Testis (tissue), 3 donors: ENCODE measurements around the gene HSD17B2. TPM values are rescaled to one million over a fixed set of nuclear protein-coding genes. Genes with fewer than 3 reads are reported as not detected.

Source experiments
- DNase-seq: peaks from one replicate; pipeline ENCODE4 v3.0.0-alpha.2; 2019
- H3K27ac ChIP-seq, 2 donors: fragments of 200-600 bp; sonication (generic); one replicate each; pipeline ENCODE4 v1.5.1; 2019
- H3K27me3 ChIP-seq: fragments of 200-600 bp; sonication (generic); one replicate; pipeline ENCODE4 v1.5.1; 2019
- H3K36me3 ChIP-seq: fragments of 200-600 bp; sonication (generic); one replicate; pipeline ENCODE4 v1.5.1; 2017; ENCODE audit warnings: low read depth; ENCODE audit errors: missing control alignments
- H3K4me1 ChIP-seq: fragments of 200-600 bp; sonication (generic); one replicate; pipeline ENCODE4 v1.5.1; 2019
- H3K4me3 ChIP-seq, 2 donors: fragments of 200-600 bp; sonication (generic); one replicate each; pipeline ENCODE4 v1.5.1; 2017 to 2019
- H3K9me3 ChIP-seq: fragments of 200-600 bp; sonication (generic); one replicate; pipeline ENCODE4 v1.5.1; 2017
- CTCF ChIP-seq, 3 experiments: fragments of 450-650 bp in 2 of 3; fragments of 200-600 bp in 1 of 3; sonication (generic) in 1 of 3; IDR thresholded peaks; one replicate each; pipeline ENCODE4 v1.5.1; 2016 to 2019; ENCODE audit warnings: antibody characterized with exemption in 3 of 3, mild to moderate bottlenecking in 2 of 3, moderate library complexity in 1 of 3
- POLR2A ChIP-seq: fragments of 450-650 bp; IDR thresholded peaks from one replicate; pipeline ENCODE4 v1.6.1; 2017; ENCODE audit warnings: antibody characterized with exemption, mild to moderate bottlenecking, moderate library complexity
- WGBS, 2 donors: methylation state at CpG; one replicate each; pipeline ENCODE4 v1.1.5; 2018; 5-methylcytosine and 5-hydroxymethylcytosine counted together
- intact Hi-C: fragments of 100-400 bp; cut with DNase I; formaldehyde crosslinking; loops from one replicate; pipeline ENCODE4 v1.15.1; 2023; ENCODE audit warnings: low total_unique reads
- polyA plus RNA-seq: library from polyadenylated mRNA; stranded (reverse); fragments of 350-450 nt; fragmentation: Illumina TruSeq; extraction: RNeasy Lipid Tissue Mini Kit (QIAGEN cat#74804); gene quantifications from one replicate; pipeline ENCODE4 v1.2.3, GENCODE V29; 2014; ENCODE audit warnings: low read depth, low replicate concordance; ENCODE audit not compliant: insufficient read depth
- total RNA-seq, 2 donors: library from RNA; depleted of rRNA; stranded (reverse); fragments of >200 nt; gene quantifications; one replicate each; pipeline ENCODE4 v1.2.3, GENCODE V29; 2016

The HSD17B2 gene
- total and polyA plus RNA-seq, 3 donors from 2014 or later = 0.71 TPM; not detected in 2

DNA sequence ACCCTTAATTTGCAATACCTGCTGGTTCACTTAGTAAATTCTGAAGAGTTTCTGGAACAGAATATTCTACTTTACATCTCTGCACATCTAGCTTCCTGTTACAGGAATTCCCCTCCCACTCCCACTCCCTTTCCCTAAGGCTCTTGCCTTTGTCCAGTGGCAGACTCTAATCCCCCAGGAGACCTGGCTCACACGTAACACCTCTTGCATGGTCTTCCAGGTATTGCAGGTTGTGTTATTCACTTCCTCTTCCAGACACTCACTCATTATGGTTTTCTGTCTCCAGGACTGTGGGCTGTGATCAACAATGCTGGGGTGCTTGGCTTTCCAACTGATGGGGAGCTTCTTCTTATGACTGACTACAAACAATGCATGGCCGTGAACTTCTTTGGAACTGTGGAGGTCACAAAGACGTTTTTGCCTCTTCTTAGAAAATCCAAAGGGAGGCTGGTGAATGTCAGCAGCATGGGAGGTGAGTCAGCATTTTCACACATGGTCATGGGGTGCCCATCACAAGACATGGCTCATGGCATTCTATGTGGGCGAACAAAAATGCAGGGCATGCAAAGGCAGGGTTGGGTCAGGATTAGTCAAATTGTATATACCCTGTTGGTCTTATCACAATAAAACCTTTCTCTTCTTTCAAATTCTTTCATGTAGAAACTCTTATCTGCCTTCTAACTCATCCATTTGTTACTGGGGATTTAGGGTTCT lies 35.8 kb downstream of the HSD17B2 start:
- H3K36me3 ChIP-seq = no peaks in the 10 kb centered on the region
- H3K9me3 ChIP-seq = no peaks in the 10 kb centered on the region
- no peaks in the 10 kb centered on the region for H3K27me3 ChIP-seq
- H3K4me1 ChIP-seq = no peaks in the 10 kb centered on the region
- 74 to 79% methylated on average over 4 of the region's 4 CpGs for WGBS, 2 donors
- H3K4me3 ChIP-seq = no peak overlapping the region
- intact Hi-C loops = no loop called here
- H3K27ac ChIP-seq = no peak overlapping the region
- TF ChIP-seq CTCF (IDR thresholded peaks at IDR 0.05) (no peak), POLR2A (no peak)
- no peak for DNase-seq

- Histone ChIP-seq H3K4me3 (no peak overlapping the region), H3K27me3 (no peaks in the 10 kb centered on the region), H3K36me3 (no peaks in the 10 kb centered on the region), H3K4me1 (no peaks in the 10 kb centered on the region), H3K27ac (no peak overlapping the region), H3K9me3 (no peaks in the 10 kb centered on the region)
- no peak for TF ChIP-seq CTCF (IDR thresholded peaks at IDR 0.05)
- no peak for TF ChIP-seq POLR2A
- WGBS, 2 donors = 84 to 85% methylated on average over 4 of the region's 4 CpGs
- intact Hi-C loops = no loop called here
- DNase-seq = no peak
These were observed 36.4 kb downstream of the HSD17B2 start for GRCh38 chr16:82071421-82071820.

- H3K4me3 ChIP-seq = no peak overlapping the region
- H3K27me3 ChIP-seq = no peaks in the 10 kb centered on the region
- H3K4me1 ChIP-seq = no peaks in the 10 kb centered on the region
- WGBS, 2 donors = 48 to 55% methylated on average over 1 of the region's 1 CpG
- no peak for DNase-seq
- no peak overlapping the region for H3K27ac ChIP-seq
- no peak for TF ChIP-seq CTCF (IDR thresholded peaks at IDR 0.05)
- TF ChIP-seq POLR2A = no peak
- no peaks in the 10 kb centered on the region for H3K36me3 ChIP-seq
- no peaks in the 10 kb centered on the region for H3K9me3 ChIP-seq
- intact Hi-C loops = no loop called here
These were observed 37.3 kb downstream of the HSD17B2 start for GRCh38 chr16:82072313-82072712.

DNA sequence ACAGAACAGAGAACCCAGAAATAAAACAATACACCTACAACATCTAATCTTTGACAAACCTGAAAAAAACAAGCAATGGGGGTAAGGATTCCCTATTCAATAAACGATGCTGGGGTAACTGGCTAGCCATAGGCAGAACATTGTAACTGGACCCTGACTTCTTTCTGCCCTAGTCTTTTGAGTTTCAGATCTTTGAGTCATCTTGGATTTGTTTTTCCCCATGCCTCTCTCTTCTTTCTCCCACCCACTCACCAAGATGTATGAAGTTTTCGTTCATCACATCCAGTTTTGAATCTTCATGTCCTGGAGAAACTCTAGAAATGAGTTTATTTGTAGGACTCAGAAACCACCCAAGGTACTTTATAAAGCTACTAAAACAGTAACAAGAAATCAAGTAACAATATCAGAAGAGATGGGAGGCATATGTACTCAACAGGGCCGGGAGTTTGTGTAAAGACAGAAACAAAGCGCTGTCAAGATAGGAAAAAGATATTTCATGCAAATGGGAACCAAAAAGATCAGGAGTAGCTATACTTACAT lies 39.0 kb downstream of the HSD17B2 start:
- H3K9me3 ChIP-seq = no peaks in the 10 kb centered on the region
- no peak overlapping the region for H3K27ac ChIP-seq
- WGBS, 2 donors = 84 to 86% methylated on average over 4 of the region's 4 CpGs
- H3K4me1 ChIP-seq = no peaks in the 10 kb centered on the region
- TF ChIP-seq CTCF (IDR thresholded peaks at IDR 0.05) (no peak), POLR2A (no peak)
- H3K4me3 ChIP-seq = no peak overlapping the region
- H3K27me3 ChIP-seq = no peaks in the 10 kb centered on the region
- no peak for DNase-seq
- intact Hi-C loops = no loop called here
- no peaks in the 10 kb centered on the region for H3K36me3 ChIP-seq

DNA sequence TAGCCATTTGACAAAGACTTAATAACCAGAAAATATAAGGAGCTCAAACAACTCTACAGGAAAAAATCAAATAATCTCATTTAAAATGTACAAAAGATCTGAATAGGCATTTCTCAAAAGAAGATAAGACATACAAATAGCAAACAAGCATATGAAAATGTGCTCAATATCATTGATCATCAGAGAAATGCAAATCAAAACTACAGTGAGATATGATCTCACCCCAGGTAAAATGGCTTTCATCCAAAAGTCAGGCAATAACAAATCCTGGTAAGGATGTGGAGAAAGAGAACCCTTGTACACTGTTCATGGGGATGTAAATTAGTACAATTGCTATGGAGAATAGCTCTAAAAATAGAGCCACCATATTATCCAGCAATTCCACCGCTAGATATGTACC lies 43.1 kb downstream of the HSD17B2 start:
- intact Hi-C loops = no loop called here
- WGBS, 2 donors = 96 to 100% methylated on average over 1 of the region's 1 CpG
- H3K4me3 ChIP-seq = no peak overlapping the region
- no peaks in the 10 kb centered on the region for H3K36me3 ChIP-seq
- no peak for DNase-seq
- no peaks in the 10 kb centered on the region for H3K9me3 ChIP-seq
- no peaks in the 10 kb centered on the region for H3K27me3 ChIP-seq
- no peak overlapping the region for H3K27ac ChIP-seq
- no peaks in the 10 kb centered on the region for H3K4me1 ChIP-seq
- TF ChIP-seq POLR2A (no peak), CTCF (IDR thresholded peaks at IDR 0.05) (no peak)
